HG03175 (cell line): ENCODE data around the gene RAB40B.
A peak's percentile ranks its signal among the peaks of the same experiment; 100 is the strongest.

Experiments
- ATAC-seq: cut with Tn5 transposase; IDR thresholded peaks from one replicate; pipeline ENCODE4 v1.9.1; 2021; ENCODE audit warnings: mild to moderate bottlenecking, moderate library complexity; ENCODE audit not compliant: unreplicated experiment

The RAB40B gene

GRCh38 chr17:82716203-82717010 lies 17.9 kb upstream of the RAB40B start, which contains the start of gene FN3KRP:
FN3KRP (plus strand) TSS chr17:82716706; CDS start chr17:82716756, 50 bp downstream.
- peak; percentile 76 for ATAC-seq

- no peak for ATAC-seq
Measured at GRCh38 chr17:82713071-82713723, 14.7 kb upstream of the RAB40B start.

- no peak for ATAC-seq
Measured at GRCh38 chr17:82710499-82711232, 12.2 kb upstream of the RAB40B start.

GRCh38 chr17:82709676-82710498 lies 11.4 kb upstream of the RAB40B start:
- no peak for ATAC-seq

GRCh38 chr17:82709024-82709675 lies 10.7 kb upstream of the RAB40B start:
- ATAC-seq: no peak

GRCh38 chr17:82705756-82706155 lies 7.3 kb upstream of the RAB40B start:
- ATAC-seq: no peak

GRCh38 chr17:82704886-82705285 lies 6.4 kb upstream of the RAB40B start:
- no peak for ATAC-seq

GRCh38 chr17:82703935-82704865 lies 5.7 kb upstream of the RAB40B start:
- no peak for ATAC-seq

- no peak for ATAC-seq
Measured at GRCh38 chr17:82703036-82703745, 4.7 kb upstream of the RAB40B start.

GRCh38 chr17:82702231-82702927 lies 3.9 kb upstream of the RAB40B start:
- no peak for ATAC-seq

- ATAC-seq: no peak
Measured at GRCh38 chr17:82699551-82699950, 1.1 kb upstream of the RAB40B start.

GRCh38 chr17:82698974-82699442 lies 510 bp upstream of the RAB40B start:
- ATAC-seq: peak; percentile 24

GRCh38 chr17:82697808-82698064 lies 762 bp downstream of the RAB40B start:
- no peak for ATAC-seq

GRCh38 chr17:82696916-82697807 lies 1.3 kb downstream of the RAB40B start:
- no peak for ATAC-seq

GRCh38 chr17:82696259-82696658 lies 2.2 kb downstream of the RAB40B start:
- ATAC-seq: no peak

- no peak for ATAC-seq
Measured at GRCh38 chr17:82694647-82695046, 3.9 kb downstream of the RAB40B start.
